HepG2 (cell line): ENCODE data around the gene CLASP2. TPM values are rescaled to one million over a fixed set of nuclear protein-coding genes. Genes with fewer than 3 reads are reported as not detected.

Source experiments
- ATAC-seq: fragments of 200-7000 bp; cut with Tn5 transposase; 3 replicates; pipeline ENCODE4 v1.9.1; 2020; ENCODE audit warnings: mild to moderate bottlenecking, moderate library complexity
- BruUV-seq: library from RNA; stranded (reverse); fragments of 400-500 nt; replicated peaks from 2 replicates; lab custom pipeline; 2021; lab: Mats Ljungman, UMichigan
- CTCF ChIA-PET: fragments of 300-600 bp; formaldehyde crosslinking; extraction: SDS; loops from one replicate; lab custom pipeline; 2021; ENCODE audit warnings: low total read pairs, inconsistent platforms, low intra/inter-chr PET ratio; lab: Yijun Ruan, JAX
- POLR2A ChIA-PET: fragments of 350-600 bp; sonication (Branson Sonifier 250); formaldehyde crosslinking; loops from one replicate; lab custom pipeline; 2020; ENCODE audit warnings: antibody characterized with exemption, inconsistent platforms; lab: Yijun Ruan, JAX
- DNase-seq: peaks from one replicate; pipeline ENCODE4 v3.0.0-alpha.2; 2015; ENCODE audit warnings: low spot score
- FAIRE-seq: peaks from 3 replicates; lab custom pipeline; 2011; peaks lifted over from hg19 to GRCh38; lab: Jason Lieb, UNC
- H2AFZ ChIP-seq: one replicate; pipeline ENCODE4 v1.6.1; 2011; ENCODE audit warnings: low read length, inconsistent platforms
- H3K27ac ChIP-seq: fragments of 300-600 bp; 3 replicates; pipeline ENCODE4 v1.8.0; 2011; ENCODE audit warnings: mixed run types, mild to moderate bottlenecking, mixed read lengths, low read length, inconsistent platforms; ENCODE audit not compliant: insufficient read depth; ENCODE audit errors: extremely low read length
- H3K27me3 ChIP-seq, 2 experiments: fragments of 200-600 bp in 1 of 2; 2 replicates in 1 of 2; 3 replicates in 1 of 2; pipeline versions ENCODE4 v1.6.0 to v1.8.0; 2011; ENCODE audit warnings: low read length in 2 of 2, mild to moderate bottlenecking in 2 of 2, moderate library complexity in 2 of 2, inconsistent platforms in 1 of 2; ENCODE audit not compliant: insufficient read depth in 2 of 2, control insufficient read depth in 1 of 2
- H3K36me3 ChIP-seq, 2 experiments: fragments of 200-600 bp in 1 of 2; replicated peaks in 1 of 2; 2 replicates in 1 of 2; 3 replicates in 1 of 2; pipeline versions ENCODE4 v1.5.1 to v1.8.0; 2011; ENCODE audit warnings: low read length in 2 of 2, inconsistent platforms in 1 of 2; ENCODE audit not compliant: insufficient read depth in 2 of 2, control insufficient read depth in 1 of 2
- H3K4me1 ChIP-seq: 2 replicates; pipeline ENCODE4 v1.5.1; 2012; ENCODE audit warnings: low read length, inconsistent platforms; ENCODE audit not compliant: insufficient read depth
- H3K4me2 ChIP-seq: 2 replicates; pipeline ENCODE4 v1.6.0; 2011; ENCODE audit warnings: low read depth, low read length, inconsistent platforms
- H3K4me3 ChIP-seq, 3 experiments: fragments of 200-600 bp in 1 of 3; sonication (generic), shearing (Covaris generic) in 1 of 3; replicated peaks in 1 of 3; 2 replicates each; pipeline ENCODE4 v1.5.1; 2011 to 2016; ENCODE audit warnings: low read length in 3 of 3, inconsistent platforms in 2 of 3, low read depth in 2 of 3, mild to moderate bottlenecking in 2 of 3, control low read depth in 1 of 3, mixed read lengths in 1 of 3; ENCODE audit not compliant: insufficient read depth in 1 of 3
- H3K79me2 ChIP-seq: one replicate; pipeline ENCODE4 v1.6.1; 2011; ENCODE audit warnings: low read length, inconsistent platforms; ENCODE audit not compliant: insufficient read depth
- H3K9ac ChIP-seq: 2 replicates; pipeline ENCODE4 v1.6.0; 2011; ENCODE audit warnings: mild to moderate bottlenecking, low read depth, low read length, inconsistent platforms; ENCODE audit not compliant: insufficient read depth
- H3K9me3 ChIP-seq: 2 replicates; pipeline ENCODE4 v1.5.1; 2012; ENCODE audit warnings: mild to moderate bottlenecking, low read length
- H4K20me1 ChIP-seq: 2 replicates; pipeline ENCODE4 v1.6.0; 2011; ENCODE audit warnings: inconsistent platforms, mild to moderate bottlenecking, low read length, moderate library complexity; ENCODE audit not compliant: insufficient read depth
- ATF2 ChIP-seq: sonication (generic); formaldehyde crosslinking; IDR thresholded peaks from 2 replicates; pipeline ENCODE4 v1.4.0; 2020; ENCODE audit warnings: missing genetic modification reagents
- CEBPG ChIP-seq: IDR thresholded peaks from 2 replicates; pipeline ENCODE4 v1.6.1; 2016
- DPF2 ChIP-seq: sonication (generic); formaldehyde crosslinking; IDR thresholded peaks from 2 replicates; pipeline ENCODE4 v1.4.0; 2020; ENCODE audit warnings: mild to moderate bottlenecking, low read depth, missing genetic modification reagents, borderline replicate concordance
- HNF1B ChIP-seq: sonication (generic); formaldehyde crosslinking; IDR thresholded peaks from 2 replicates; pipeline ENCODE4 v1.5.1; 2020; ENCODE audit warnings: mild to moderate bottlenecking, moderate library complexity, missing genetic modification reagents
- IRF9 ChIP-seq: sonication (generic); formaldehyde crosslinking; IDR thresholded peaks from 2 replicates; pipeline ENCODE4 v1.8.0; 2022; ENCODE audit warnings: missing genetic modification reagents, mild to moderate bottlenecking, borderline replicate concordance
- MBNL3 ChIP-seq: fragments of 250-450 bp; sonication (Bioruptor Pico); conservative IDR thresholded peaks from 2 replicates; pipeline ENCODE4 v1.8.0; 2022; ENCODE audit warnings: mild to moderate bottlenecking, inconsistent platforms
- PAF1 ChIP-seq: IDR thresholded peaks from 2 replicates; pipeline ENCODE4 v1.6.1; 2016; ENCODE audit warnings: missing genetic modification reagents, missing compliant biosample characterization
- ZFP36L2 ChIP-seq: sonication (generic); formaldehyde crosslinking; IDR thresholded peaks from 2 replicates; pipeline ENCODE4 v1.4.0; 2020; ENCODE audit warnings: missing genetic modification reagents
- ZFP90 ChIP-seq: sonication (generic); formaldehyde crosslinking; IDR thresholded peaks from 2 replicates; pipeline ENCODE4 v1.8.0; 2022; ENCODE audit warnings: missing genetic modification reagents, mild to moderate bottlenecking, inconsistent platforms, borderline replicate concordance
- ZFYVE20 ChIP-seq: sonication (generic); formaldehyde crosslinking; IDR thresholded peaks from 2 replicates; pipeline ENCODE4 v1.8.0; 2023; ENCODE audit warnings: low read depth, mild to moderate bottlenecking, moderate library complexity, missing genetic modification reagents, borderline replicate concordance
- ZNF772 ChIP-seq: sonication (generic); formaldehyde crosslinking; IDR thresholded peaks from 2 replicates; pipeline ENCODE4 v1.5.0; 2020; ENCODE audit warnings: mild to moderate bottlenecking, missing genetic modification reagents
- ZNF780A ChIP-seq: sonication (generic); formaldehyde crosslinking; IDR thresholded peaks from 2 replicates; pipeline ENCODE4 v1.8.0; 2022; ENCODE audit warnings: mild to moderate bottlenecking, missing genetic modification reagents, moderate library complexity
- in situ Hi-C: cut with HindIII; loops from 2 replicates; pipeline ENCODE4 v1.10.0; 2017; ENCODE audit warnings: low pct_unique_long_range_greater_than_20kb; ENCODE audit not compliant: extremely low pct_ligation_motif_present
- intact Hi-C: fragments of 100-400 bp; cut with micrococcal nuclease; formaldehyde crosslinking; loops from one replicate; pipeline ENCODE4 v1.10.0; 2022; ENCODE audit not compliant: unreplicated experiment
- polyA plus RNA-seq, 8 experiments: library from polyadenylated mRNA; depleted of rRNA in 3 of 8; stranded (reverse) in 7 of 8; unstranded in 1 of 8; fragments of >200 nt; fragmentation: Illumina TruSeq in 4 of 8; extraction: Trizol in 4 of 8; gene quantifications; 2 replicates each; pipeline versions ENCODE4 v1.2.1 to v1.2.3, GENCODE V29; 2011 to 2016; ENCODE audit warnings: low read depth in 4 of 8, missing spikeins in 1 of 8, mixed read lengths in 1 of 8; ENCODE audit not compliant: insufficient read depth in 1 of 8
- total RNA-seq, 5 experiments: library from RNA; depleted of rRNA; stranded (reverse); fragments of >200 nt; fragmentation: Illumina TruSeq; extraction: Trizol; gene quantifications; 2 replicates each; pipeline ENCODE4 v1.2.3, GENCODE V29; 2016; ENCODE audit warnings: low read depth in 1 of 5

Gene CLASP2
- total and polyA plus RNA-seq, 2 of the 13 experiments (the other 11 are each of a cell fraction or from before 2014, with no cell fraction given): 15.7 to 34.8 TPM

DNA sequence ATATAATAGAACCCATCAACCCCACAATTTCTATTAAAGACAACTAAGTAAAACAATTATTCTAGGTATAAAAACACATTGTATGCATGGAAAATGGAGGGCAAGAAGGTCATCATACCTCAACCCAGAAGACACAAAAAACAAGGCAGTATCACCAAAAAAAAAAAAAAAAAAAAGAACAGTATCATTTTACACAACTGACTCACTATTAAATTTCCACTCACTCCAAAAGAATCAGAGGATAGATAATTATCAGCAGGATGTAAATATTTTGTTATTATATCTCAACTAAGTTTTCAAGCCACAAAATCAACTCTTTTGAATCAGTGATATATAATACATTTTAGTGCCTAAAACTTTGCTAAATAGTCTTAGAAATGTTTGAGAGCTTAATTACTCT lies 55.0 kb downstream of the CLASP2 start:
- Histone ChIP-seq H3K36me3 (no peaks in the 10 kb centered on the region), H2AFZ (no peak overlapping the region), H3K4me2 (no peak overlapping the region), H3K27ac (no peak overlapping the region), H3K4me1 (peaks cover 16% of the 10 kb centered on the region), H3K79me2 (no peaks in the 10 kb centered on the region), H3K4me3 (no peak overlapping the region), H3K9ac (no peak overlapping the region), H4K20me1 (no peaks in the 10 kb centered on the region), H3K27me3 (no peaks in the 10 kb centered on the region), H3K9me3 (no peaks in the 10 kb centered on the region)
- in situ Hi-C loops (no loop called here), intact Hi-C loops (no loop called here)
- POLR2A ChIA-PET: no interaction called here
- ATAC-seq (no peak), DNase-seq (no peak), FAIRE-seq (no peak)
- no TSS peak for BruUV-seq
- TF ChIP-seq ATF2 (CRISPR knock-in tag) (no peak), PAF1 (CRISPR knock-in tag) (no peak), HNF1B (CRISPR knock-in tag) (no peak), ZNF772 (no peak), ZFP36L2 (CRISPR knock-in tag) (no peak), DPF2 (CRISPR knock-in tag) (no peak), IRF9 (no peak), ZFYVE20 (CRISPR knock-in tag) (no peak), CEBPG (CRISPR knock-in tag) (no peak), ZFP90 (CRISPR knock-in tag) (no peak), ZNF780A (CRISPR knock-in tag) (no peak), MBNL3 (CRISPR knock-in tag) (no peak)
- CTCF ChIA-PET: no interaction called here
